IPS-20b (cell line): ENCODE data around the gene STK39.

Source experiments
- H3K27ac ChIP-seq: one replicate; pipeline ENCODE4 v1.5.1; 2013; ENCODE audit warnings: low read length
- H3K27me3 ChIP-seq: 2 replicates; pipeline ENCODE4 v1.6.1; 2013; ENCODE audit warnings: mild to moderate bottlenecking, low read length, inconsistent platforms; ENCODE audit not compliant: insufficient read depth
- H3K36me3 ChIP-seq: 2 replicates; pipeline ENCODE4 v1.6.1; 2013; ENCODE audit warnings: low read depth, mild to moderate bottlenecking, inconsistent platforms, low read length, moderate library complexity; ENCODE audit not compliant: insufficient read depth
- H3K4me1 ChIP-seq: 2 replicates; pipeline ENCODE4 v1.6.1; 2013; ENCODE audit warnings: mild to moderate bottlenecking, control low read depth, inconsistent platforms, low read length, moderate library complexity; ENCODE audit not compliant: insufficient read depth
- H3K4me3 ChIP-seq: 2 replicates; pipeline ENCODE4 v1.5.1; 2013; ENCODE audit warnings: mild to moderate bottlenecking, low read length, inconsistent platforms
- H3K9ac ChIP-seq: 2 replicates; pipeline ENCODE4 v1.6.1; 2013; ENCODE audit warnings: low read depth, mild to moderate bottlenecking, inconsistent platforms, low read length, moderate library complexity
- H3K9me3 ChIP-seq: 2 replicates; pipeline ENCODE4 v1.6.1; 2013; ENCODE audit warnings: mild to moderate bottlenecking, low read depth, low read length, inconsistent platforms; ENCODE audit not compliant: insufficient read depth

The STK39 gene

GRCh38 chr2:167925758-167926157, 321.6 kb downstream of the STK39 start:
- H3K36me3 ChIP-seq: no peaks in the 10 kb centered on the region
- no peaks in the 10 kb centered on the region for H3K4me1 ChIP-seq
- no peak overlapping the region for H3K27ac ChIP-seq
- H3K9me3 ChIP-seq: no peaks in the 10 kb centered on the region
- no peak overlapping the region for H3K4me3 ChIP-seq
- no peaks in the 10 kb centered on the region for H3K27me3 ChIP-seq
- H3K9ac ChIP-seq: no peak overlapping the region

- H3K27ac ChIP-seq: no peak overlapping the region
- H3K4me3 ChIP-seq: no peak overlapping the region
- H3K36me3 ChIP-seq: no peaks in the 10 kb centered on the region
- no peaks in the 10 kb centered on the region for H3K27me3 ChIP-seq
- no peak overlapping the region for H3K9ac ChIP-seq
- no peaks in the 10 kb centered on the region for H3K9me3 ChIP-seq
- no peaks in the 10 kb centered on the region for H3K4me1 ChIP-seq
These were observed 322.8 kb downstream of the STK39 start for GRCh38 chr2:167924556-167924955.

GRCh38 chr2:167916756-167917155, 330.6 kb downstream of the STK39 start:
- Histone ChIP-seq H3K9me3 (no peaks in the 10 kb centered on the region), H3K9ac (no peak overlapping the region), H3K4me3 (no peak overlapping the region), H3K36me3 (no peaks in the 10 kb centered on the region), H3K4me1 (no peaks in the 10 kb centered on the region; the same call in 1 of the 2 replicates), H3K27ac (no peak overlapping the region), H3K27me3 (no peaks in the 10 kb centered on the region)

- Histone ChIP-seq H3K27ac (no peak overlapping the region), H3K9ac (no peak overlapping the region), H3K27me3 (no peaks in the 10 kb centered on the region), H3K9me3 (no peaks in the 10 kb centered on the region), H3K36me3 (no peaks in the 10 kb centered on the region), H3K4me1 (no peaks in the 10 kb centered on the region; the same call in 1 of the 2 replicates), H3K4me3 (no peak overlapping the region)
These were observed 332.4 kb downstream of the STK39 start for GRCh38 chr2:167914969-167915368.

- H3K9ac ChIP-seq: no peak overlapping the region
- H3K27me3 ChIP-seq: no peaks in the 10 kb centered on the region
- no peaks in the 10 kb centered on the region for H3K9me3 ChIP-seq
- H3K27ac ChIP-seq: no peak overlapping the region
- no peaks in the 10 kb centered on the region for H3K36me3 ChIP-seq
- H3K4me3 ChIP-seq: no peak overlapping the region
- no peaks in the 10 kb centered on the region for H3K4me1 ChIP-seq
These were observed 338.6 kb downstream of the STK39 start for GRCh38 chr2:167908786-167909185.

- no peaks in the 10 kb centered on the region for H3K4me1 ChIP-seq
- H3K36me3 ChIP-seq: no peaks in the 10 kb centered on the region
- H3K9ac ChIP-seq: no peak overlapping the region
- H3K9me3 ChIP-seq: no peaks in the 10 kb centered on the region
- no peak overlapping the region for H3K4me3 ChIP-seq
- no peak overlapping the region for H3K27ac ChIP-seq
- no peaks in the 10 kb centered on the region for H3K27me3 ChIP-seq
These were observed 341.7 kb downstream of the STK39 start for GRCh38 chr2:167905668-167906067.
